NCI-H187 treated with DMSO at 0.1 percent for 48 hours (cell line): Measurements from ENCODE around the gene UNC119B.

Experiments
- DNase-seq: peaks from one replicate; lab custom pipeline; 2025; lab: John Stamatoyannopoulos, UW

Gene UNC119B

DNA sequence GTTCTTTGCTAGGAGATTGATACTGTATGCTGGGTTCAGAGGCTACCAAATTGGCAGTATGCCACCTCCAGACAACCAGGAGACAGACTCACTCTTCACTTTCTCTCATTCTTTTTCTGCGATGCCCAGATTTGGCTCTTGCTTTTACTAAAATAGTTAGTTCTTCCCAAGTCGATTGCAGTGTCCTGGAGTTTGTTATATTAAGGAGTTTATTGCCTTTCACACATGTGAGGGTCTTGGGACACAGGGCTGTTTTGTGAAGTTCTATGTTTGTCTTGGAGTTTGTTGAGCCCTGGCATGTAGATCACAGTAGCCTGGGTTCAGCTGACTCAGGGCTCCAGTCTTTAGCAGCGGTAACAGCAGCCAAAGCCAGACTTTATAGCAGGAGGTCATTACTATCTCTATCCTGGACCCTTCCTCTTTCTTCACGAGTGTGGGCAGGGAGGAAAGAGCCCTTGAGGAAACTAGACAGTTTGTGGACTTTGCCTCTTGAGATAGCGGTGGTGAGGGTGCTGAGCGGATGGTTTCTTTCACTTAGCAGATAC is 21.7 kb upstream of the UNC119B start:
- DNase-seq = no peak

DNA sequence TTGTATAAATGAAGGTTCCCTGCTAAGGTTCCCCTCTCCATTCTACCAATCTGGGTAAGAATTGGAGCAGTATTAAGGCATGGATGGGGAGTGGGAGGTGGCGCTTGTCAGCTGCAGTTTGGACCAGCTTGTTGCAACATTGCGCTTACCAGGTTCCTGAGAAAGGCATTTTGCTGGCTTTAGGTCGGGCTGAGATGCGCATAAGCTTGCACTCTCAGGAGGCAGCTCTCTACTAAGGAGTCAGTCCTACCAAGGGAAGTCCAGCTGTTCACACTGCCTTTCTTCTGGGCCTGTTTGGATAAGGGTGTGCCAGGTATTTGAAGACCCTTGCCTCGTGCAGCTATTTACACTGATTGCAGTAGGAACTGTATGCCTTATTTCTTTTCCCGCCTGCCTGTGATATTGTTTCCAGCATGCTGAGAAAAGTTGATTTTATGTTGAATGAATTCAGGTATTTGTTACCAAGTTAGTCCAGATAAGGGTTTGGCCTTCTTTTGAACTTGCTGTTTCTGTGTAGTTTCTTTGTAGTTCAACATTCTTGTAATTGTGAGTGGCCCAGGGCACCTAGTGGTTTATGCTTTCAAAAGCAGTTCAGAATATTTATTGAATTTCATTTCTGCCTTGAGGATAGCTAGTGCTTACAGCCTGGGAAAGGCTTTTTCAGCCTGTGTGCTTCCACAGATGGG is 20.7 kb upstream of the UNC119B start:
- DNase-seq = no peak

DNA sequence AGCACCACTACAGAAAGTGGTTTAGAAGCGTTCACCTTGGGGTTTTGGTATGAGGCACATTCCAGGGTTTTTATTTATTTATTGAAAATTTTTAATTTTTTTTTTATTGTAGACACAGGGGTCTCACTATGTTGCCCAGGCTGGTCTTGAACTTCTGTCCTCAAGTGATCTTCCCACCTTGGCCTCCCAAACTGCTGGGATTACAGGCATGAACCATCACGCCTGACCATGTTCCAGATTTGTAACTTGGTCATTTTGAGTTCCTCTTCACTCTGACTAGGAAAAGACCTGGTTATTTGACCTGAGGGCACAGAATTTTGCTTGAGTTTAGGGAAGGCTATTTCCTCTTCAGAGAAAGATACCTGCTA is 20.2 kb upstream of the UNC119B start:
- DNase-seq = no peak

DNA sequence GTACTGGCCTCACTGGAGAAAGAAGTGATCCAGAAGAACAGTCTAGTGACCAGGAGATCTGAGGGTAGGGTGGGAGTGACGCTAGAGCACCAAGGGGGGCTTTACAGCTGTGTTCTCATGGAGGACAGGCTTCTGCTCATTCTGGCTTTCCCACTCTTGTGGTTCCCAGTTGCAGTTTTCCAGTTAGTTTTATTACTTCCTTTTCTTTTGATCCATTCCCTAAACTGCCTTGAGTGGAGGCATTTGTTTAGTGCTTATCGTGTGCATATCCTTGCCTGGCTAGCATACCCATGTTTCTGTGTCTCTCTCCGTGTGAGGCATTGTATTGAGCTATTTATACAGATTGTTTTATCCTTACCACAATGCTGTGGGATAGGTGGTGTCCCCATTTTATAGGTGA is 19.3 kb upstream of the UNC119B start:
- DNase-seq = no peak

- no peak for DNase-seq
These were observed 17.7 kb upstream of the UNC119B start for GRCh38 chr12:120692524-120693033.

- DNase-seq = no peak
These were observed 16.4 kb upstream of the UNC119B start for GRCh38 chr12:120693848-120694247.

GRCh38 chr12:120696626-120697025 is 13.6 kb upstream of the UNC119B start:
- DNase-seq = no peak

DNA sequence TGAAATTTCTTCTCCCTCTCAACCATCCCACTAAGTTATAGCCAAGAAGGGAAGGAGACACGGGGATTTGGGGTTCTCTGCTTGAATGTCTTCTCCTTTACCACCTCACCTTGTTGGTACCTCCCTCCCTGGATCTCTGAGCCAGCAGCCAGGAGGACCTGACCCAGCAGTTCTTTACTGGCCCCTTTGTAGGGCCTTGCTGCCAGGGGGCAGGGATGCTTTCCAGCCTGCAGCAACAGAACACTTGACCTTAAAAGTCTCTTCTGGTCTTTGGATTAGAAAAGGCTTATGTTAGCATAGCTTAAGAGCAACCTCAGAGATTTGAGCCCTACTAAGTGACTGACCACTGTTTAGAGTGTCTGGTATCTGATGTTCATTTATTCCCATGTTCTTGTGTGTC is 12.9 kb upstream of the UNC119B start:
- no peak for DNase-seq

- no peak for DNase-seq
These were observed 11.6 kb upstream of the UNC119B start for GRCh38 chr12:120698665-120699064.

GRCh38 chr12:120699553-120699952 is 10.7 kb upstream of the UNC119B start:
- no peak for DNase-seq

DNA sequence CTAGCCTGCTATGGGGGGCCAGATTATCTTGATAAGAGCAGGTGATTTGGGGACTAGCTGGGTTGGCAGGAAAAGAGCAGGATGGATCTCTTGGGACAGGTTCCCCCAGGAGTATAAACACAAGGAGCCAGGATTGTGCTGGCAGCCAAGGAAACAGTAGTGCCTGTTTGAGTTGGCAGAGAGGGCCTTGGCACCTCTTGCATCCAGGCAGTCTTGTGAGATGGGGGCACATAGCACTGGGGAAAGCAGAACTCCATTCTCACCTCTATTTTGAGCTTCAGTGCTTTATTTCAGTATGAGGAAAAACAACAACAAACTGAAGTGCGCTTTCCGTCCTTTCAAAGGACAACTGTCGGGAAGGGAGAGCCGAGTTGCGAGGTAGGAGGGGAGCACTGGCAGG is 9.4 kb upstream of the UNC119B start:
- DNase-seq = no peak

DNA sequence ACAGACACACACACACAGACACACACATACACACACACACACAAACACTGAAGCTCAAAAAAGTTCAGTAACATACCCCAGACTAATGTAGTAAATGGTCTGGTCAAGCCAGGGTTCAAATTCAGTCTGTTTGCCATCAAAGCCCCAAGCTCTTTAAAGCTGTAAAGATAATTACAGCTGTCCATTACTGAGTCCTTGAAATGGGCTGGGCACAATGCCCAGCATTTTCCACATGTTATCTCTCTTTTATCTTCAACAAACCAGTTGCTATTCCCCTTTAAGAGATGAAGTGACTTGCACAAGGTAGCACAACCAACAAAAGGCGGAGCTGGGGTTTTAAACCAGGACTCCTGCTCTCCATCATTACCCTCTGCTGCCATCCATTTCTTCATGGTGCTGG is 7.6 kb upstream of the UNC119B start:
- DNase-seq = no peak

GRCh38 chr12:120703311-120703942 is 6.8 kb upstream of the UNC119B start:
- DNase-seq = no peak

DNA sequence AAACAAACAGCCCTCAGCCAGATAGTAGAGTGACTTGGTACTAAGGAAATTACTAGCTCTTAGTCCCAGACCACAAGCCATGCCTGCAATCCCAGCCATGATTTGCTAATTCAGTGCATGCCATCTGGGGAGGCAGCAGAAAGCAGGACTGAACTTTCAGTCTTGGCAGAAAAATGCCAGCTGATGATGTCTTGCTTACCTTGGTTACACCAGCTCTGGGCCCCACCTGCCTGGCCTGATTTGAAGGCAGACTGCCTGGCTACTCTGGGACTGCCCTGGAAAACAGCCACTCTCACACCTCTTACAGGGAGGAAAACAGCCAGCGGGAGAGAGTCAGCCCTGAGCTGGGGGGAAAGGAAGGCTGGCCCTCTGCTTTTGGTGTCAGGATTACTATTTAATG is 4.6 kb upstream of the UNC119B start:
- DNase-seq = no peak

DNA sequence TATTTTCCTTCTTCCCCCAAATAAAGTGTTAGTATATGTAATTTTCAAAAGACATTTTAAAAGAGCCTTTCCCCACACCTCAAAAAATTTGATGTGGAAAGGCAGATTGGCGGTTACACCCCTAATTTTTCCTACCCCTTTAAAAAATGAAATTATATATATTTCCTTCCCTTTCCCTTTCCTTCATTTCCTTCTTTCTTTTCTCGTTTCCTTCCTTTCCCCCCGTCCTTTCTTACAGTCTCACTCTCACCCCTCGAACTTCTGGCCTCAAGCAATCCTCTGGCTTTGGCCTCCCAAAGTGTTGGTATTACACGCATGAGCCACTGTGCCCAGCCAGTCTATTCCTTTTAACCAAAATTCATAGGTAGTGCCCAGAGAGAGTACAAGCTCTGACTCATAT is 4.2 kb upstream of the UNC119B start:
- DNase-seq = no peak

DNA sequence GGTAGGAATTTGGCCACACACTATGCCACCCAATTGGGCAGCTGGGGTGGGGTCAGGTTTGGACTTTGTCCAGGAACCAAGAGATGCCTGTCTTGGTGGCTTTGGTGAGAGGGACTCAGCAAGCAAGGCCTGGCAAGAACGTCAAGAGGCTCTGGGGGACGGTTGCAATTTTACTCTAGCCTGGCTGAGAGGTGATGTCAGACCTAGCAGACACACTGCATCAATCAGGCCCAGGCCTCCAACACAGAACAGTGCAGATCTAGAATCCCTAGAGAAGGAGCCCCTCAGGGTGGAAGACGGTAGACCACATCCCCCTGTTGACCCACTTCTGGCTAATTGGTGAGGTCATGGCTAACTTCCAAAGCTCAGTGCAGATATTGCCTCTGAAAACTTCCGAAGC is 1.6 kb upstream of the UNC119B start:
- DNase-seq = no peak

- no peak for DNase-seq
These were observed 593 bp downstream of the UNC119B start for GRCh38 chr12:120710805-120711296.

GRCh38 chr12:120711411-120711810 is 1.2 kb downstream of the UNC119B start:
- no peak for DNase-seq

DNA sequence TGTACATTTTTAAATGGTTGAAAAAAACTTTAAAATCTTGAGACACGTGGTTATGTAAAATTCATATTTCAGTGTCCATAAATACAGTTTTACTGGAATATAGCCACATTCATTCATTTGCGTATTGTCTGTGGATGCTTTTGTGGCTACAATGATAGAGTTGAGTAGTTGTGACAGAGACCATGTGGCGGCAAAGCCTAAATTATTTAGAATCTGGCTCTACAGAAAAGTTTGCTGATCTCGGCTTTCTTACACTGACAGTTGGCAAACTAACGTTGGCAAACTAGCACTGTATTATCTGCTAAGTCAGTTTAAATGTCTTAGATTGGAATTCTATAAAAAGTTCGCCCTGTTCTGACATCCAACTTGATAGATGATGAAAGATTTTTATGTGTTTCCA is 2.4 kb downstream of the UNC119B start:
- DNase-seq = no peak

- DNase-seq = peak; percentile 66
These were observed 3.7 kb downstream of the UNC119B start for GRCh38 chr12:120713861-120714482.

- no peak for DNase-seq
These were observed 7.8 kb downstream of the UNC119B start for GRCh38 chr12:120718055-120718454.

GRCh38 chr12:120719072-120719471 is 8.8 kb downstream of the UNC119B start:
- DNase-seq = no peak
